ENCODE measurements around the gene CIB1.
"Not testable (repeated sequence)": the region's sequence is repeated elsewhere in the genome, so short reads cannot be mapped to it uniquely, and the experiment has no call there.

CIB1 gene

DNA sequence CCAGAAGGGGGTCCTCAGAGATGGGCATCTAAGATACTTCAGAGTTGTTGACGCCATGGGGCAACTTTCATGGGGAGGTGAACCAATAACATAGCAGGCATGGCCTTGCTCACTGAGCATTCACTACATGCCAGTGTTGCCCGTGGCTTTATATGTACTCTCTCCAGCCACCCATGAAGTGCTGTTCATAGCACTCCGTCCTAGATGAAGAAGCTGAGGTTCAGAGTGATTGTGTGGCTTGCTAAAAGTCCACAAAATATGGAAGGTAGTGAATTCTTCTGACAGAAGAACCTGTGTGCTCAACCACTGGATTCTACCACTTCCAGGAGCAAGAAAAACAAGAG lies 42.4 kb downstream of the CIB1 start:
- no peak for DNase-seq

DNA sequence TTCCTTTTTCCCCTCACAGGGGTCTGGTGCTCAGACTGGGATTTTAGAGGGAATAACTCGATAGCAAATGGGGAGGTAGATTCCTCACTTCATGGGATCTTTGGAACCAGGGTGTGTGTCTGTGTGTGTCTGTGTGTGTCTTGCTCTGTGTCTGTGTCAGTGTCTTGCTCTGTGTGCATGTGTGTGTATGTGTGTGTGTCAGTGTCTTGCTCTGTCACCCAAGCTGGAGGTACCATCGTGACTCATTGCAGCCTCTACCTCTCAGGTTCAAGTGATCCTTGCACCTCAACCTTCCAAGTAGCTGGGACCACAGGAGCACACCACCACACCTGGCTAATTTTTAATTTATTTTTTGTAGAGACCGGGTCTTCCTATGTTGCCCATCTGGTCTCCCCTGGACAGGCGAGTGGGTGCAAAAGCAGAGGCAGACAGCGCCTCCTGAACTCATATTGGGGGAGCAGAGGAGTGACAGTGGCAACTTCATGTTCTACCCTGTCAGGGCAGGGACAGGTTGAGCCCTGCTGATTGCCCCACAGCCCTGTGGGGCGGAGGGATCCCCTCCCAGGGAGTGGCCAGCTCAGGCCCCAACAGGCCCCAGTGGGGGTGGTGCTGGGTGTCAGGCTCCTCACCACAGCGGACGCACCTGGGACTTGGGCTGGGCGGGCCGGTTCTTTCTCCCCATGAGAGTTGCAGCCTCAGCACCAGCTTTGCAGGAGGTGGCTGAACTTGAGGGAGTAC lies 43.0 kb downstream of the CIB1 start:
- DNase-seq, result no peak

DNA sequence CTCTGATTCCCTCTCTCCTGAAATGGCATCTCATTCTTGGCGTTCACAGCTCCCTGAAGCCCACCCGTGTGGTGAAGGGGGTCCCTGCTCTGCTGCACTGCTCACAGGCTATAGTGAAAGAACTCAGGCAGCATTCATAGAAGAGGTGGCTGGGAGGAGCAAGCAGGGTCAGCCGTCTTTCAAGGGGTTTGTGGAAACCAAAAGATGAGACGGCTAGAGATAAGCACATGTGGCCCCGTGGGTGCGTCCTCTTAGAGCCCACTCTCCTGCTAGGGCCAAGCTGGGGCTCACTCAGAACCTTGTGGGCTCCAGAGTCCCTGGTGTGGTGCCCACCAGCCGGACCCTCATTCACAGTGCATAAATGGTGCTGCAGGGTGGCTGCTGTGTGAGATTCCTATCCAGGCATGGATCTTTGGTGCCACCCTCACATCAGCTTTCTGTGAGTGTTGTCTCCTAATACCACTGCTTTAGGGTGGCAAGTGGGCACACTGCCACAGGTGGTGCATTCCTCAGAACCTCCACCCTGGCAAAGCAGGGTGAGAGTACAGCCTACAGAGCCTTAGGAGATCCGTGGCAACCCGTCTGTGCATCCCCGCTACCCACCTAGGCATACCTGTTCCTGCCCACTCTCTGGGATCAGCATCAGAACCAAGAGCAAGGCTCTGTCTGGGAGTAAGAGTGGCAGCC lies 43.8 kb downstream of the CIB1 start:
- no peak for DNase-seq

DNA sequence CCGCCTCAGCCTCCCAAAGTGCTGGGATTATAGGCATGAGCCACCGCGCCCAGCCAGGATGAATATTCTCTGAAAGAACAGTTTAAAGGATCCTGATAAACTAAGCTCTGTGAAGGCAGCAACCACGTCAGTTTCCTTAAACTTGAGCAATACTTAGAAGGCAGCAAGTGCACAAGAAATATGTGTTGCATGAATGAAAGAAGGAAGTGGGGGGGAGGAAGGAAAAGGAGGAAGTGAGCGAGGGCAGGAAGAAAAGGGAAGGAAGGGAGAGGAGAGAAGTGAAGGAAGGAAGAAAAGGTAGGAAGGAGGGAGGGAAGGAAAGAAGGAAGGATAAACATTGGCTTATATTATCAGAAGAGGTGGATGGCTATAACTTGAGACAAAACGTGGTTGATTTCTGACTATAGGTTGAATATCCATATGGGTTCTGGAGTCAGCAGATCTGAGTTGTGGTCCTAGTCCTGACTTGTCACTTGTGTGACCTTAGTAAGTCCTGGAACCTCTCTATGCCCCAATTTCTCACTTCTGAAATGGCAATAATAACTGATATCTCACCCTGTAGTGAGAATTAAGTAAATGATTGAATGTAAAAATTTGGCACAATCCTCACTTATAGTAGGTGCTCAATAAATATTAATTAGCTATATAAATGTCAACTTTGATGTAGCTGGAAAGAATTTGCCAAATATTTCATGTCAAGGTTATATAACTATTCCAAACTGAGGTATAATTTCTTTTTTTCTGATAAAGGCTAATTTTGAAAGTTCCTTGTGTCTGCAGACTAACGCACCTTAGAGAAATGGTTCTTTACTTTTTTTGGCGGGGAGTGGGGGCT lies 44.6 kb downstream of the CIB1 start:
- DNase-seq, result peak; percentile 49

DNA sequence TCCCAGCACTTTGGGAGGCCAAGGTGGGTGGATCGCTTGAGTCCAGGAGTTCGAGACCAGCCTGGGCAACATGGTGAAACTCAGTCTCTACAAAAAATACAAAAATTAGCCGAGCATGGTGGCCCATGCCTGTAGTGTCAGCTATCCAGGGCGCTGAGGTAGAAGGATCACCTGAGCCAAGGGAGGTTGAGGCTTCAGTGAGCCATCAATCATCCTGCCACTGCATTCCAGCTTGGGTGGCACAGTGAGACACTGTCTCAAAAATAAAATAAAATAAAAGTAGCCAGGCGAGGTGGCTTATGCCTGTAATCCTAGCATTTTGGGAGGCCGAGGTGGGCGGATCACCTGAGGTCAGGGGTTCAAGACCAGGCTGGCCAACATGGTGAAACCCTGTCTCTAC lies 45.7 kb downstream of the CIB1 start:
- DNase-seq, result not testable (repeated sequence)

DNA sequence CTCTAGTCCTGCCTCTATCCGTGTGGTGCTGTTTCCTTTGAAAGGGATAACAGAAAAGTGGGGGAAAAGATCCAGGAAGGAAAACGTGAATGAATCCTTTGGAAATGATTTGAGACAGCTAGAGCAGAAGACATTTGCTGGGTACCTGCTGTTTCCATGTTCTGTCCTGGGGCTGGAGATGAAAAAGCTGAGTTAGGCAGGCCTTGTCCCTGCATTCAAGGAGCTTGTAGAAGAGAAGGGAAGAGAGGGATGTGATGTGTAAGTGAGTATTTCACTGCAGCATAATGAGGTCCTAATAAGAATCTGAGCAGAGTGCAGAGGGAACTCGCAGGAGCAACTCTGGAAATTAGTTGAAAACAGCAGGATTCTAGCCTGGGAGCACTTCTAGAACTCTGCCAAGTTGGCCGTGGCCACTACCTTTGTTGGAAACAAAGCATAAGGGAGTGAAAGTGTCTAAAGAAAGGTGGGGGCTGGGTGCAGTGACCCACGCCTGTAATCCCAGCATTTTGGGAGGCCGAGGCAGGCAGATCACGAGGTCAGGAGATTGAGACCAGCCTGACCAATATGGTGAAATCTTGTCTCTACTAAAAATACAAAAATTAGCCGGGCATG lies 46.4 kb downstream of the CIB1 start:
- no peak for DNase-seq

DNA sequence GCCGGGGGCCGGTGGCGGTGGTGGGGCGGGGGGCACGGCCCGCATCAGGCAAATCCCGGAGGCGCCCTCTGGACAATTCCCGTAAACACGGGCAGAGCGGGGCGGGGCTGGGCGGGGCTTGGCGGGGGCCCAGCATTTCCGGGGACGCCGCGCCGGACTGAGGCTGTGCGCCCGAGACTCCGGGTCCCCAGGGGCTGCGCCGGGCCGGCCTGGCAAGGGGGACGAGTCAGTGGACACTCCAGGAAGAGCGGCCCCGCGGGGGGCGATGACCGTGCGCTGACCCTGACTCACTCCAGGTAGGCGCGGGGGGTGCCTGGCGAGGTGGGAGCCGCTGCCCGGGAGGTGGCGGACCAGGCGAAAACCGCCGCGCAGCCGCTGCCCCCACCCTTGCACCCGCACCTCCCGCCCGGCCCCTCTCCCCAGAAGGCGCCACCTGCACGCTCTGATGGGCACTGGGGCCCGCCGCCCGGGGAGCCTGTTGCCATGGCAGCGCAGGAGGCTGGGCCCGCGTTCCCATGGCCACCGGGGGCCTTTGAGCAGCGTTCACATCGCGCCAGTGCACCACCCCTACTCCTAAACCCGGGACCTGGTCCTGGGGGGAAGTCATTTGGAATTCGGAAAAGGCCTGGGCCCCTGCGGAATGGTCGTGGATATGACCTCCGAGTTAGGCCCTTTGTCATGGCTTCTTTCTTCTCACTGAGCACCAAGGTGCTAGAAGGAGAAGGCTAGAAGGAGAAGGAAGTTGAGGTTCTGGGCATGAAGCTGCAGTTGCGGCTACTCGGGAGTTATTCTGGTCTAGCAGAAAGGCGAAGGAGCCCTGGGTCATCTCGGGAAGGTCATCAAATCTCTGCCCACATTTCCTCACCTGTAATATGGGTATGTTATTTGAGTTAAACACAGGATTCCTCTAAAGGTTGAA lies 48.7 kb downstream of the CIB1 start:
- no peak for DNase-seq

DNA sequence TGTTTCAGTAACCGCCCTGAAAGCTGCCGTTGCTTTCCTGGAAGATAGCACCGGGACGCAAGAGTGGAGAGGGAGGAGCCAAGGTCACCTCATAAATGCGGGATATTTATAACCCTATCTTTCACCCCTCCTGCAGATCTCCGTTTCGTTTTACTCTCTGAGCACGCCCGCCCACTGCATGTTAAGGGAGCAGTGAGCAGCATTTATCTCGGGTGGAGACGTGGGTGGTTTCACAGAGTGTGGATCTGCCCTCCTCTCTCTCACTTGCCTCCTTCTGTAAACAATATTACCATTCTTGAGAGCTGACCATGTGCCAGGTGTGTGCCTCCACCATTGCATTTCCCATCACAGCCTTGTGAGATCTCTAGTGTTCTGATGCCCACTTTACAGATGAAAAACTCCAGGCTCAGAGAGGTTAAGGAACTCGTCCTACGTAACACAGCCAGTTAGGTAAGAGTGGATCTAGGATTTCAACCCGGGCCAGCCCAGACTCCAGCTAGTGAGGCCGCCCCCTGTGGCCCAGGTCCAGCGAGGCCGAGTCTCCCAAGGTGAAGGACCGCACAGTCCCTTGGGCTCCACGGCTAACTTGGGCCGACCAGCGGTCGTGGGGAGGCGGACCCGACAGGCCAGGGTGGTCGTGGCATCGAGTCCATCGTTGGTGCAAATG lies 49.5 kb downstream of the CIB1 start:
- DNase-seq, result no peak

DNA sequence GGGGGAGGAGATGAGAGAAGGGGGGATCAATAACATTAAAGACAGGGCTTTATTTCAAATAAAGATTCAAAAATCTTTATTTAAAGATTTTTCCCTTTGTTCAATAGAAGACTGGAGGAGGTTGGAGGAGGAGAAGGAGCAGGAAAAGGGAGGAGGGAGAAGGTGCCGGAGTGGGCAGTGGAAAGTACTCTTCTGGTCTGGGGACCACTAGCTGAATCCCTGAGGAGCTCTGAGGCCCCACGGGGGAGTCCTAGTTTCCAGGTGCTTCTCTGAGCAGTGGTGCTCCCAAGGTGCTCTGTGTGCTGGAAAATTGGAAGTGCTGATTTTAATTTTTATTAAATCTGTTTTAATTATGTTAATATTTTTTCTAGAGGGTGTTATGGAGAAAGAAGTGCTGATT lies 52.0 kb downstream of the CIB1 start:
- no peak for DNase-seq

Data from SIG-M5 (cell line).